Loucy (cell line): ENCODE data around the gene REEP1.

Experiments
- H2AFZ ChIP-seq: fragments of 200-600 bp; sonication (generic); 2 replicates; pipeline ENCODE4 v1.6.0; 2016; ENCODE audit warnings: antibody characterized with exemption, mild to moderate bottlenecking, low read length, moderate library complexity
- H3F3A ChIP-seq: fragments of 200-600 bp; 2 replicates; pipeline ENCODE4 v1.6.0; 2016; ENCODE audit warnings: antibody characterized with exemption, low read depth, mild to moderate bottlenecking
- H3K27me3 ChIP-seq: fragments of 200-600 bp; sonication (generic); 2 replicates; pipeline ENCODE4 v1.6.1; 2014; ENCODE audit warnings: low read length, mild to moderate bottlenecking; ENCODE audit not compliant: insufficient read depth, poor library complexity, severe bottlenecking
- H3K36me3 ChIP-seq: fragments of 200-600 bp; sonication (generic); 2 replicates; pipeline ENCODE4 v1.6.1; 2016; ENCODE audit warnings: low read length; ENCODE audit not compliant: insufficient read depth
- H3K4me1 ChIP-seq: fragments of 200-600 bp; sonication (generic); 2 replicates; pipeline ENCODE4 v1.5.1; 2014; ENCODE audit warnings: low read length, mild to moderate bottlenecking; ENCODE audit not compliant: insufficient read depth, poor library complexity, severe bottlenecking
- H3K4me2 ChIP-seq: fragments of 200-600 bp; sonication (generic); 2 replicates; pipeline ENCODE4 v1.6.0; 2014; ENCODE audit warnings: antibody characterized with exemption, low read length, low read depth, mild to moderate bottlenecking; ENCODE audit not compliant: poor library complexity, severe bottlenecking
- H3K4me3 ChIP-seq: fragments of 200-600 bp; sonication (generic); 2 replicates; pipeline ENCODE4 v1.5.1; 2014; ENCODE audit warnings: low read length, mild to moderate bottlenecking, mixed read lengths; ENCODE audit not compliant: poor library complexity, severe bottlenecking
- H3K79me2 ChIP-seq: fragments of 200-600 bp; sonication (generic); 2 replicates; pipeline ENCODE4 v1.6.1; 2014; ENCODE audit warnings: low read length; ENCODE audit not compliant: insufficient read depth
- H3K9ac ChIP-seq: fragments of 200-600 bp; sonication (generic); 2 replicates; pipeline ENCODE4 v1.6.0; 2014; ENCODE audit warnings: mild to moderate bottlenecking, low read depth, low read length, moderate library complexity; ENCODE audit not compliant: poor library complexity, severe bottlenecking
- H3K9me2 ChIP-seq: fragments of 200-600 bp; sonication (generic); replicated peaks from 2 replicates; pipeline ENCODE4 v1.6.1; 2016; ENCODE audit warnings: low read depth, low read length, mixed read lengths
- H3K9me3 ChIP-seq: fragments of 200-600 bp; sonication (generic); 2 replicates; pipeline ENCODE4 v1.6.1; 2014; ENCODE audit warnings: mild to moderate bottlenecking, antibody characterized with exemption, low read length, low read depth; ENCODE audit not compliant: insufficient read depth
- H4K20me1 ChIP-seq: fragments of 200-600 bp; sonication (generic); 2 replicates; pipeline ENCODE4 v1.6.0; 2014; ENCODE audit warnings: antibody characterized with exemption, low read length, mild to moderate bottlenecking; ENCODE audit not compliant: insufficient read depth, poor library complexity, severe bottlenecking
- EZH2phosphoT487 ChIP-seq: fragments of 200-600 bp; IDR thresholded peaks from 2 replicates; pipeline ENCODE4 v1.6.1; 2018; ENCODE audit warnings: antibody characterized with exemption, mild to moderate bottlenecking, moderate library complexity, borderline replicate concordance
- TF ChIP-seq, protein P1 (sequence below): fragments of 200-600 bp; sonication (generic); conservative IDR thresholded peaks from 2 replicates; pipeline ENCODE4 v1.5.1; 2014; ENCODE audit warnings: mild to moderate bottlenecking, antibody characterized with exemption, low read length

REEP1 gene

DNA sequence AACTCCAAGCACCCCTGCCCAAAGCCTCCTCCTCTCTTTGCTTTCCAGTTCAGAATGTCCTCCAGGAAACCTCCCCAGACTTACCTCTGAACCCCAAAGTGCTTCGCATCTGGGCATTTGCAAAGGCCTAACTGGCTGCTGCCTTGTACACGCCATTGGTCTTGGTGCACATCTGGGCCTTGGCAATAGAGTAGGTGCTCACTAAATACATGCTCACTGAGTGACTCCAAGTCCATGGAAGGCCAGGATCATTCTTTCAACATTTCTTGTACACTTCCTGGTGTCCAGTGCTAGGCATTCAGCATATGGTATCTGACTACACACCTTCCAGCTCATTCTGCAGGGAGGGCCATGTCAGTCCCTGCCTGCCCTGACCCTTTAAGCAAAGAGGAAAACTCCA, 109.7 kb downstream of the REEP1 start:
- H3K9me2 ChIP-seq = no peaks in the 10 kb centered on the region
- no peaks in the 10 kb centered on the region for H3K9me3 ChIP-seq
- no peaks in the 10 kb centered on the region for H3F3A ChIP-seq
- no peaks in the 10 kb centered on the region for H3K79me2 ChIP-seq
- H3K4me1 ChIP-seq = no peaks in the 10 kb centered on the region
- H3K27me3 ChIP-seq = peaks cover 9% of the 10 kb centered on the region
- H3K4me3 ChIP-seq = no peak overlapping the region
- no peak overlapping the region for H3K4me2 ChIP-seq
- H2AFZ ChIP-seq = no peak overlapping the region
- no peak for TF ChIP-seq EZH2phosphoT487
- TF ChIP-seq, protein P1, sequence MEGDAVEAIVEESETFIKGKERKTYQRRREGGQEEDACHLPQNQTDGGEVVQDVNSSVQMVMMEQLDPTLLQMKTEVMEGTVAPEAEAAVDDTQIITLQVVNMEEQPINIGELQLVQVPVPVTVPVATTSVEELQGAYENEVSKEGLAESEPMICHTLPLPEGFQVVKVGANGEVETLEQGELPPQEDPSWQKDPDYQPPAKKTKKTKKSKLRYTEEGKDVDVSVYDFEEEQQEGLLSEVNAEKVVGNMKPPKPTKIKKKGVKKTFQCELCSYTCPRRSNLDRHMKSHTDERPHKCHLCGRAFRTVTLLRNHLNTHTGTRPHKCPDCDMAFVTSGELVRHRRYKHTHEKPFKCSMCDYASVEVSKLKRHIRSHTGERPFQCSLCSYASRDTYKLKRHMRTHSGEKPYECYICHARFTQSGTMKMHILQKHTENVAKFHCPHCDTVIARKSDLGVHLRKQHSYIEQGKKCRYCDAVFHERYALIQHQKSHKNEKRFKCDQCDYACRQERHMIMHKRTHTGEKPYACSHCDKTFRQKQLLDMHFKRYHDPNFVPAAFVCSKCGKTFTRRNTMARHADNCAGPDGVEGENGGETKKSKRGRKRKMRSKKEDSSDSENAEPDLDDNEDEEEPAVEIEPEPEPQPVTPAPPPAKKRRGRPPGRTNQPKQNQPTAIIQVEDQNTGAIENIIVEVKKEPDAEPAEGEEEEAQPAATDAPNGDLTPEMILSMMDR = no peak
- no peaks in the 10 kb centered on the region for H3K36me3 ChIP-seq
- H4K20me1 ChIP-seq = no peaks in the 10 kb centered on the region
- no peak overlapping the region for H3K9ac ChIP-seq

DNA sequence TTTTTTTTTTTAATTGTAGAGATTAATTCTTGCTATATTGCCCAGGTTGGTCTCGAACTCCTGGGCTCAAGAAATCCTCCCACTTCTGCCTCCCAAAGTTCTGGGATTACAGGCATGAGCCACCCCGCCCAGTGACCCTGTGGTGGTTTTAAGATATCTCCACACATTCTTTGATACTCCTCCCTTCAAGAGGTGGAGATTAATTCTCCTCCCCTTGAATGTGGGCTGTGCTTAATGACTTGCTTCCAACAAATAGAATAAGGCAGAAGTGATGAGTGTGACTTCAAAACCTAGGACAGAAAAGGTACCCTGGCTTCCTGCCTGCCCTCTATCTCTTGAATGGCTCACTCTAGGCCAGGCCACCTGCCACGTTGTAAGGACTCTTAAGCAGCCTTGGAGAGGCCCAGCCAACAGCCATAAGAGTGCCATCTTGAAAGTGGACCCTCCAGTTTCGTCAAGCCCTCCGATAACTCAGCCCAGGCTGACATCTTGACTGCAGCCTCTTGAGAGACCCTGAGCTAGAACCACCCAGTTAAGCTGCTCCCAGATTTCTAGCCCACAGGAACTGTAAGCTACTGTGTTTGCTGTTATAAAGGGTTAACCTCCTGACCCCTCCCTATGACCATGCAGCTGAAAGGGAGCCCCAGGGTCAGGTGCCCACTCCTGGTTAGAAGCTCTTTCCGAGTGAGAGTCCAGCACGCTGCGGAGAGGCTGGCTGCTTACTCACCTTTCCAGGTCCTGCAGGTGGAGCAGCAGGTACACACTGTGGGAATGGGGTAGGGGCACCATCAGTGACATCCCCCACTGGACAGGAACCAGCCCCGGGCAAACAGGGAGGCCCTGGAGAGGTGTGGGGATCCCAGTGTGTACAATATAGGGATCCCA, 110.5 kb downstream of the REEP1 start:
- Histone ChIP-seq H3K9me2 (no peaks in the 10 kb centered on the region), H3K9me3 (no peaks in the 10 kb centered on the region), H3K4me1 (no peaks in the 10 kb centered on the region), H3K9ac (no peak overlapping the region), H3K79me2 (no peaks in the 10 kb centered on the region), H3K4me2 (no peak overlapping the region), H3K27me3 (peaks cover 1% of the 10 kb centered on the region), H3F3A (no peaks in the 10 kb centered on the region), H4K20me1 (no peaks in the 10 kb centered on the region), H3K4me3 (no peak overlapping the region), H3K36me3 (no peaks in the 10 kb centered on the region), H2AFZ (no peak overlapping the region)
- TF ChIP-seq EZH2phosphoT487 = no peak
- TF ChIP-seq, protein P1 = no peak

DNA sequence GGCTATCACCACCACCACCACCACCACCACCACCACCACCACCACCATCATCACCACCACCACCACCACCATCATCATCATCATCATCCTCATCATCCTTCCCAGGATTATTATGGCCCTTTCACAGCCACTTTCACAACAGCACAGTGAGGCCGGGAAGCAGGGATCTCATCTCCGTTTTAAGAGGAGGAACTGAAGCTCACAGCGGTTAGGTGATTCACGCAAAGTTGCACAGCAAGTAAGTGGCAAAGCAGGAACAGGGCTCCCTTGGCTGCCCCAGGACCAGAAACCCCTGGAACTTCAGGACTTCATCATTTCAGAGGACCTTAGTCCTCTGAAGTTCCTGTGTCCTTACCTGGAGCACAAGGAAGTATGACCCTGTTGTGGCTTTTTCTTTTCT, 111.4 kb downstream of the REEP1 start:
- Histone ChIP-seq H3K27me3 (no peaks in the 10 kb centered on the region), H3K4me2 (no peak overlapping the region), H3K9ac (no peak overlapping the region), H3K9me2 (no peaks in the 10 kb centered on the region), H4K20me1 (no peaks in the 10 kb centered on the region), H3K36me3 (no peaks in the 10 kb centered on the region), H3K79me2 (no peaks in the 10 kb centered on the region), H3F3A (no peaks in the 10 kb centered on the region), H3K4me1 (no peaks in the 10 kb centered on the region), H3K4me3 (no peak overlapping the region), H2AFZ (no peak overlapping the region), H3K9me3 (no peaks in the 10 kb centered on the region)
- TF ChIP-seq, protein P1 = no peak
- no peak for TF ChIP-seq EZH2phosphoT487
